Stomach (tissue), 9 donors: ENCODE measurements around the gene ANKRD44. TPM values are rescaled to one million over a fixed set of nuclear protein-coding genes. Genes with fewer than 3 reads are reported as not detected.
A peak's percentile ranks its signal among the peaks of the same experiment; 100 is the strongest.

Experiments
- DNase-seq, 2 donors: peaks; one replicate each; pipeline versions ENCODE4 v3.0.0 to v3.0.0-alpha.2; 2013 to 2019
- H3K27ac ChIP-seq, 5 donors: fragments of 200-600 bp in 4 of 5; sonication (generic) in 4 of 5; one replicate each; pipeline ENCODE4 v1.5.1; 2013 to 2019; ENCODE audit warnings: mild to moderate bottlenecking in 1 of 5, moderate library complexity in 1 of 5
- H3K27me3 ChIP-seq, 3 donors: fragments of 200-600 bp; sonication (generic); one replicate each; pipeline ENCODE4 v1.5.1; 2017 to 2019; ENCODE audit warnings: mixed run types in 1 of 3
- H3K36me3 ChIP-seq, 4 donors: fragments of 200-600 bp; sonication (generic); 1 replicate in 3 of 4; 2 replicates in 1 of 4; pipeline ENCODE4 v1.5.1; 2016 to 2019
- H3K4me1 ChIP-seq, 4 donors: fragments of 200-600 bp; sonication (generic); one replicate each; pipeline ENCODE4 v1.5.1; 2016 to 2019
- H3K4me3 ChIP-seq, 4 donors: fragments of 200-600 bp; sonication (generic) in 3 of 4; one replicate each; pipeline ENCODE4 v1.5.1; 2016 to 2019; ENCODE audit warnings: mild to moderate bottlenecking in 1 of 4
- H3K9me3 ChIP-seq, 4 donors: fragments of 200-600 bp; sonication (generic); one replicate each; pipeline ENCODE4 v1.5.1; 2016 to 2019
- CTCF ChIP-seq, 7 experiments: fragments of 450-650 bp in 4 of 7; fragments of 200-600 bp in 3 of 7; sonication (generic) in 3 of 7; IDR thresholded peaks; one replicate each; pipeline ENCODE4 v1.5.1; 2016 to 2019; ENCODE audit warnings: antibody characterized with exemption in 7 of 7, control low read depth in 2 of 7, mild to moderate bottlenecking in 1 of 7
- EP300 ChIP-seq: sonication (generic); formaldehyde crosslinking; IDR thresholded peaks from one replicate; pipeline ENCODE4 v1.6.1; 2017; ENCODE audit warnings: antibody characterized with exemption
- POLR2A ChIP-seq, 4 donors: fragments of 450-650 bp; IDR thresholded peaks; one replicate each; pipeline ENCODE4 v1.6.1; 2016; ENCODE audit warnings: antibody characterized with exemption in 4 of 4, control low read depth in 2 of 4, mild to moderate bottlenecking in 1 of 4, moderate library complexity in 1 of 4
- POLR2AphosphoS5 ChIP-seq, 3 donors: sonication (generic); formaldehyde crosslinking; IDR thresholded peaks; one replicate each; pipeline ENCODE4 v1.6.1; 2016; ENCODE audit warnings: antibody characterized with exemption in 3 of 3
- WGBS, 5 donors: extraction: QIAGEN DNeasy Blood & Tissue Kit in 3 of 5; methylation state at CpG; one replicate each; pipeline versions ENCODE4 v1.1.5 to v1.1.7; 2013 to 2018; 5-methylcytosine and 5-hydroxymethylcytosine counted together
- intact Hi-C: fragments of 100-400 bp; cut with DNase I; formaldehyde crosslinking; loops from one replicate; pipeline ENCODE4 v1.15.1; 2023; ENCODE audit warnings: low total_unique reads
- polyA plus RNA-seq, 3 donors: library from polyadenylated mRNA; stranded (reverse); fragments of 200-250 nt; gene quantifications; one replicate each; pipeline ENCODE4 v1.2.3, GENCODE V29; 2013
- total RNA-seq, 5 donors: library from RNA; depleted of rRNA; stranded (reverse); fragments of >200 nt; gene quantifications; one replicate each; pipeline versions ENCODE4 v1.1.0 to v1.2.3, GENCODE V29; 2014 to 2016
- donor health status: healthy with polysubstance abuse.
- donor health status: Bipolar disorder and iron deficiency.
- donor health status: healthy.

ANKRD44 gene
- total and polyA plus RNA-seq, 8 donors = 1.2 to 58.4 (median 7.0) TPM

GRCh38 chr2:197179744-197180498 is 130.7 kb downstream of the ANKRD44 start:
- Histone ChIP-seq H3K27me3 (no peaks in the 10 kb centered on the region), H3K4me3 (no peak overlapping the region), H3K27ac (no peak overlapping the region), H3K9me3 (no peaks in the 10 kb centered on the region), H3K4me1 (peaks cover 0 to 15% (median 5%) of the 10 kb centered on the region in 4 donors), H3K36me3 (peaks cover 0 to 1% (median under 1%) of the 10 kb centered on the region in 4 donors)
- peak in 1 of 2 donors; percentile 43 for DNase-seq
- intact Hi-C loops = no loop called here
- TF ChIP-seq EP300 (no peak), POLR2AphosphoS5 (IDR thresholded peaks at IDR 0.05) (no peak), CTCF (IDR thresholded peaks at IDR 0.05) (no peak), POLR2A (IDR thresholded peaks at IDR 0.05) (no peak)
- WGBS, 5 donors = 58 to 72% (median 63%) methylated on average over 12 of the region's 12 CpGs

GRCh38 chr2:197176522-197176921 is 134.1 kb downstream of the ANKRD44 start:
- WGBS, 5 donors = 0 to 27% (median 0%) methylated on average over 1 of the region's 1 CpG
- Histone ChIP-seq H3K9me3 (no peaks in the 10 kb centered on the region), H3K4me1 (peaks cover 0 to 17% (median 5%) of the 10 kb centered on the region in 4 donors), H3K36me3 (no peaks in the 10 kb centered on the region), H3K4me3 (no peak overlapping the region), H3K27ac (no peak overlapping the region), H3K27me3 (no peaks in the 10 kb centered on the region)
- DNase-seq = no peak
- TF ChIP-seq EP300 (no peak), POLR2AphosphoS5 (IDR thresholded peaks at IDR 0.05) (no peak), CTCF (IDR thresholded peaks at IDR 0.05) (no peak), POLR2A (IDR thresholded peaks at IDR 0.05) (no peak)
- intact Hi-C loops = no loop called here

- DNase-seq = no peak
- Histone ChIP-seq H3K36me3 (no peaks in the 10 kb centered on the region), H3K4me3 (no peak overlapping the region), H3K27ac (no peak overlapping the region), H3K27me3 (no peaks in the 10 kb centered on the region), H3K9me3 (no peaks in the 10 kb centered on the region), H3K4me1 (peaks cover 0 to 9% (median 1%) of the 10 kb centered on the region in 4 donors)
- TF ChIP-seq CTCF (IDR thresholded peaks at IDR 0.05) (no peak), EP300 (no peak), POLR2AphosphoS5 (IDR thresholded peaks at IDR 0.05) (no peak), POLR2A (IDR thresholded peaks at IDR 0.05) (no peak)
- WGBS, 5 donors = 39 to 61% (median 60%) methylated on average over 2 of the region's 2 CpGs
- intact Hi-C loops = no loop called here
Measured at GRCh38 chr2:197174539-197175094, 136.0 kb downstream of the ANKRD44 start.

GRCh38 chr2:197171582-197171981 is 139.0 kb downstream of the ANKRD44 start:
- DNase-seq = no peak
- Histone ChIP-seq H3K4me1 (peaks cover 0 to 24% (median 0%) of the 10 kb centered on the region in 4 donors), H3K36me3 (no peaks in the 10 kb centered on the region), H3K4me3 (no peak overlapping the region), H3K27ac (no peak overlapping the region), H3K9me3 (no peaks in the 10 kb centered on the region), H3K27me3 (no peaks in the 10 kb centered on the region)
- TF ChIP-seq POLR2A (IDR thresholded peaks at IDR 0.05) (no peak), EP300 (no peak), POLR2AphosphoS5 (IDR thresholded peaks at IDR 0.05) (no peak), CTCF (IDR thresholded peaks at IDR 0.05) (no peak)
- intact Hi-C loops = no loop called here
- 92 to 98% (median 94%) methylated on average over 4 of the region's 4 CpGs for WGBS, 5 donors
